ENCODE measurements around the gene FXR2.
"Not testable (repeated sequence)": the region's sequence is repeated elsewhere in the genome, so short reads cannot be mapped to it uniquely, and the experiment has no call there.

The FXR2 gene

GRCh38 chr17:7651665-7652387 lies 37.1 kb upstream of the FXR2 start:
- TF ChIP-seq CTCF (IDR thresholded peaks at IDR 0.05; ENCODE audit: control insufficient read depth, extremely low read depth, insufficient read depth), result no peak
- DNase-seq (ENCODE audit: low read depth), result no peak
- no peak overlapping the region for H3K4me3 ChIP-seq (ENCODE audit: low read depth, low read length)

- H3K4me3 ChIP-seq (ENCODE audit: low read depth, low read length), result peak overlapping the region; percentile 29
- TF ChIP-seq CTCF (IDR thresholded peaks at IDR 0.05; ENCODE audit: control insufficient read depth, extremely low read depth, insufficient read depth), result no peak
- no peak for DNase-seq (ENCODE audit: low read depth)
These were observed 36.5 kb upstream of the FXR2 start for GRCh38 chr17:7651097-7651664.

- peak within 1 kb of the TSS; percentile 29 for H3K4me3 ChIP-seq (ENCODE audit: low read depth, low read length)
- no peak for TF ChIP-seq CTCF (IDR thresholded peaks at IDR 0.05; ENCODE audit: control insufficient read depth, extremely low read depth, insufficient read depth)
- no peak for DNase-seq (ENCODE audit: low read depth)
These were observed 35.9 kb upstream of the FXR2 start, which contains the start of gene ATP1B2 for GRCh38 chr17:7650509-7651096. Gene ATP1B2 (plus strand): TSS chr17:7650926. CDS start chr17:7651519, 593 bp downstream.

GRCh38 chr17:7647018-7647417 lies 32.3 kb upstream of the FXR2 start:
- H3K4me3 ChIP-seq (ENCODE audit: low read depth, low read length), result no peak overlapping the region
- no peak for TF ChIP-seq CTCF (IDR thresholded peaks at IDR 0.05; ENCODE audit: control insufficient read depth, extremely low read depth, insufficient read depth)
- DNase-seq (ENCODE audit: low read depth), result no peak

- no peak for TF ChIP-seq CTCF (IDR thresholded peaks at IDR 0.05; ENCODE audit: control insufficient read depth, extremely low read depth, insufficient read depth)
These were observed 31.8 kb upstream of the FXR2 start for GRCh38 chr17:7646457-7646856.

GRCh38 chr17:7644775-7645174 lies 30.1 kb upstream of the FXR2 start:
- no peak overlapping the region for H3K4me3 ChIP-seq (ENCODE audit: low read depth, low read length)
- DNase-seq (ENCODE audit: low read depth), result no peak
- TF ChIP-seq CTCF (IDR thresholded peaks at IDR 0.05; ENCODE audit: control insufficient read depth, extremely low read depth, insufficient read depth), result no peak

More at GRCh38 chr17:7646457-7646856, 31.8 kb upstream of the FXR2 start:
- H3K4me3 ChIP-seq (ENCODE audit: low read depth, low read length), result no peak overlapping the region
- DNase-seq (ENCODE audit: low read depth), result no peak

- H3K4me3 ChIP-seq (ENCODE audit: low read depth, low read length); DNase-seq (ENCODE audit: low read depth): not testable (repeated sequence)
These were observed 26.9 kb upstream of the FXR2 start for GRCh38 chr17:7641635-7642034.
